ENCODE measurements around the gene SEC24D.
A peak's percentile ranks its signal among the peaks of the same experiment; 100 is the strongest.

SEC24D gene

DNA sequence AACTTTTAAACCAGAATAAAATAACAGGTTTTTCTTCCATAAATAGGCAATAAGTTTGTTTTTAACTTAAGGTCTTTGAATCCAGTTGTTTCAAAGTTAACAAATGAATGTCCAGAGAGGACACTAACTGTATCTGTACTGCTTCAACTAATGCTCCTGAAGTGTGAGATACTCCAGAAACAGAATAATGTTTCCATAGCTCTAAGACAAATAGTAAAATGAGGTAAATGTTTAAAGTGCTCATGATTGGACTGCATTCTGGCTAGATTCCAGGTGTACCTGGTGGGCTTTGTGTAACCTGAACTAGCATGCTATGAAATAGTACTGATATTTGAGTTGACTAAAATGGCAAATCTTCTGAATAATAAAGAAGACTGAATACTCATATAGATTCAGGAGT is 99.0 kb downstream of the SEC24D start:
- no peaks in the 10 kb centered on the region for H3K9me3 ChIP-seq (ENCODE audit: control insufficient read depth in 2 of 2, low read length in 2 of 2)
- no peaks in the 10 kb centered on the region for H3K27me3 ChIP-seq (ENCODE audit: control insufficient read depth in 1 of 2, insufficient read depth in 2 of 2, low read length in 2 of 2)
- H3K27ac ChIP-seq (ENCODE audit: low read length), result peak overlapping the region; percentile 0
- H3K4me3 ChIP-seq (ENCODE audit: low read length in 2 of 2), result no peak overlapping the region
- H3K4me1 ChIP-seq (ENCODE audit: control insufficient read depth, insufficient read depth, low read length), result peaks cover 8% of the 10 kb centered on the region
- H3K9ac ChIP-seq (ENCODE audit: low read length in 2 of 2), result no peak overlapping the region
- H3K36me3 ChIP-seq (ENCODE audit: control insufficient read depth in 2 of 2, insufficient read depth in 2 of 2, low read length in 2 of 2), result peaks cover 5 to 6% of the 10 kb centered on the region in 2 donors

- Histone ChIP-seq H3K36me3 (ENCODE audit: control insufficient read depth in 2 of 2, insufficient read depth in 2 of 2, low read length in 2 of 2) (peaks cover 6 to 10% of the 10 kb centered on the region in 2 donors), H3K4me3 (ENCODE audit: low read length in 2 of 2) (no peak overlapping the region), H3K27me3 (ENCODE audit: control insufficient read depth in 1 of 2, insufficient read depth in 2 of 2, low read length in 2 of 2) (no peaks in the 10 kb centered on the region), H3K27ac (ENCODE audit: low read length) (no peak overlapping the region), H3K9ac (ENCODE audit: low read length in 2 of 2) (no peak overlapping the region), H3K4me1 (ENCODE audit: control insufficient read depth, insufficient read depth, low read length) (no peaks in the 10 kb centered on the region), H3K9me3 (ENCODE audit: control insufficient read depth in 2 of 2, low read length in 2 of 2) (no peaks in the 10 kb centered on the region)
These were observed 101.3 kb downstream of the SEC24D start for GRCh38 chr4:118734491-118735205.

DNA sequence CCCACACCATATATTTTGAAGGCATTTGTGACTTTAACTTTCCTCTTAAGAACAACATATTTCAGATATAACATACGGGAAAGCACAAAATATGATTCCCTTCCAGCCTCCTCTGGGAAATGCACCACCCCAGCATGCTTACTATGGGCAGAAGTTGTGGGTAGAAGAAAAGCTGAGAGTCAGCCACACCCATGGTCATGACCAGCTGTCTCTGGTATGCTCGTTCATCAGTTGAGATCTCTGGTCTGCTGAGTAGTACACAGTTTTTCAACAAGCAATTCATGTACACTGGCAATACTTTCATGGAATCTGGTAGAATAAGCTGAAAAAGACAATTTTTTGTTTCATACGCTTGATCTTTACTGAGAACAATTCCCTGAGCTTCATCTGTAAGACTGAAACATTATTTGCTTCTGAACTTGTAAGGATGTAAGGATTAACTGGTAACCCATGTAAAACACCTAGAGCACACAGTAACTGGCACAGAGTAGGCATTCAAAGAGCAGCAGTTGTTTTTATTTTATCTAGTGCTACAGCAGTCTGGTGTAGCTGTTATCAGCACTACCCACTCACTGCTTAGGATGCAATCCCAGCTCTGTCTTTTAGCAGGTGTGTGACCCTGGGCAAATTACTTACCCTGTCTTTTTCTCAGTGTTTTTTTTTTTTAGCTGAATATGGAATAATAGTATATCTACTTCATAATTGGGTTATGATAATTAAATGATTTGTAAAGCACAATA is 103.2 kb downstream of the SEC24D start:
- no peak overlapping the region for H3K4me3 ChIP-seq (ENCODE audit: low read length in 2 of 2)
- no peak overlapping the region for H3K9ac ChIP-seq (ENCODE audit: low read length in 2 of 2)
- H3K9me3 ChIP-seq (ENCODE audit: control insufficient read depth in 2 of 2, low read length in 2 of 2), result no peaks in the 10 kb centered on the region
- H3K27me3 ChIP-seq (ENCODE audit: control insufficient read depth in 1 of 2, insufficient read depth in 2 of 2, low read length in 2 of 2), result no peaks in the 10 kb centered on the region
- H3K4me1 ChIP-seq (ENCODE audit: control insufficient read depth, insufficient read depth, low read length), result no peaks in the 10 kb centered on the region
- no peak overlapping the region for H3K27ac ChIP-seq (ENCODE audit: low read length)
- peaks cover 8 to 16% of the 10 kb centered on the region in 2 donors for H3K36me3 ChIP-seq (ENCODE audit: control insufficient read depth in 2 of 2, insufficient read depth in 2 of 2, low read length in 2 of 2)

GRCh38 chr4:118730683-118731082 is 105.2 kb downstream of the SEC24D start:
- H3K9ac ChIP-seq (ENCODE audit: low read length in 2 of 2), result no peak overlapping the region
- no peak overlapping the region for H3K27ac ChIP-seq (ENCODE audit: low read length)
- no peaks in the 10 kb centered on the region for H3K9me3 ChIP-seq (ENCODE audit: control insufficient read depth in 2 of 2, low read length in 2 of 2)
- H3K4me1 ChIP-seq (ENCODE audit: control insufficient read depth, insufficient read depth, low read length), result no peaks in the 10 kb centered on the region
- no peaks in the 10 kb centered on the region for H3K27me3 ChIP-seq (ENCODE audit: control insufficient read depth in 1 of 2, insufficient read depth in 2 of 2, low read length in 2 of 2)
- H3K4me3 ChIP-seq (ENCODE audit: low read length in 2 of 2), result no peak overlapping the region
- H3K36me3 ChIP-seq (ENCODE audit: control insufficient read depth in 2 of 2, insufficient read depth in 2 of 2, low read length in 2 of 2), result peaks cover 19 to 30% of the 10 kb centered on the region in 2 donors

DNA sequence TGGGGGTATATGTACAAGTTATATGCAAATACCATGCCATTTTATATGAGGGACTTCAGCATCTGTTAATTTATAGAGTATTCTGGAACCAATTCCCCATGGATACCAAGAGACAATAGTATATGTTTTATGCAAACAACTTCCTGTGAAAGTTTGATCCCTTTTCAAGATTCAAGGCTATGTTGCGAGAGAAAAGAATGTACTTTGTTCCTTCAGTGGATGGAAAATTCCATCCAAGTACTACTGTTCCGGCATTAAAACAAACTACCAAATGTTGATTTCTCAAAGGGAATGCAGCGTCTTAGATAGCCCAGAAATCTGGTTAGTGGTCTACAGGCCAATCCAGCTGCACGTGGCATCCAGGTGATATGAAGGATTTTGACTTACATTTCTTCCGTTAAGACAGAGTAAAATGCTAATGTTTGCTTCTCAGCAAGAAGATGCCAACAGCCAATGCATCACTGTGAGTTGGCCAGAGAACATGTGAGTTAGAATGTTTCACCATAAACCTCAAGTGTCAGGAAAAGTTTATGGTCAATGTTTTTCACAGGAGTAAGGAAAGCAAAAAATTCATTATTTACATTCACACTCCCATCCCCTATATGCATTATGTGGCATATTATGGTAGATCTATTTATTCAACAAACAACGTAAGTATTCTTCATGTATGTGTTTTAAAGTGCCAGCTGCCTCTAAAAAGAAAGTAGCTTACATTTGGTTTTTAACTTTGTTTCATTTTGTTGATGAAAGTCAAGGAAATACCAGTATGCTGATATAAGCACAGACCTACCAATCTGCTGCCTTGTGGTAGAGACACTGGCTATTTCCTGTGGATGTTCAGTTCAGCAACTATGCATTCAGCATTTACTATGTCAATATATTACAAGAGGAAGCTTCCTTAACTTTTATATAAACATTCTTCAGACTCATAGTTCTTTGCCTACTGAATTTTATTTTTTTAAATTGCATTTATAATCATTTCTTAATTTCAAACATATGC is 106.3 kb downstream of the SEC24D start:
- peaks cover 24 to 36% of the 10 kb centered on the region in 2 donors for H3K36me3 ChIP-seq (ENCODE audit: control insufficient read depth in 2 of 2, insufficient read depth in 2 of 2, low read length in 2 of 2)
- H3K9ac ChIP-seq (ENCODE audit: low read length in 2 of 2), result no peak overlapping the region
- no peaks in the 10 kb centered on the region for H3K9me3 ChIP-seq (ENCODE audit: control insufficient read depth in 2 of 2, low read length in 2 of 2)
- no peak overlapping the region for H3K4me3 ChIP-seq (ENCODE audit: low read length in 2 of 2)
- H3K4me1 ChIP-seq (ENCODE audit: control insufficient read depth, insufficient read depth, low read length), result no peaks in the 10 kb centered on the region
- H3K27ac ChIP-seq (ENCODE audit: low read length), result no peak overlapping the region
- no peaks in the 10 kb centered on the region for H3K27me3 ChIP-seq (ENCODE audit: control insufficient read depth in 1 of 2, insufficient read depth in 2 of 2, low read length in 2 of 2)

DNA sequence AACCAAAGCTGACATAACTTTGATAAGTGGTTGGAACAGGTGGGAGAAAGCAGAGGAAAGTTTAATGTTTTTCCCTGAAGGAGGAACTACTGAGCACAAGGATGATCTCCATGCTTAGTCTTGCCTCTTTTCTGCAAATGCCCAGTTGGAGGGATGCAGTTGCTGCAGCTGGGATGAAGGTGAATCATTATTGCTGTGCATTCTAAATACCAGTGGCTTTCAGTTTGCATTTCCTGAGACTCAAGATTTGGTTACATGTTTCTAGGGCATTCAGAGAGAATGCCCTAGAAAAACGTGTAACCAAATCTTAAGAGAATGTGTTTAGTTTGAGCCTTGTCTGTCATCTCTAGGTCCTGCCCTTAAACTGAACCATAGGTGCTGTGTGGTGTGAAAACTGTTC is 108.6 kb downstream of the SEC24D start:
- Histone ChIP-seq H3K36me3 (ENCODE audit: control insufficient read depth in 2 of 2, insufficient read depth in 2 of 2, low read length in 2 of 2) (peaks cover 29 to 38% of the 10 kb centered on the region in 2 donors), H3K4me3 (ENCODE audit: low read length in 2 of 2) (no peak overlapping the region), H3K9ac (ENCODE audit: low read length in 2 of 2) (no peak overlapping the region), H3K4me1 (ENCODE audit: control insufficient read depth, insufficient read depth, low read length) (no peaks in the 10 kb centered on the region), H3K27me3 (ENCODE audit: control insufficient read depth in 1 of 2, insufficient read depth in 2 of 2, low read length in 2 of 2) (no peaks in the 10 kb centered on the region), H3K27ac (ENCODE audit: low read length) (no peak overlapping the region), H3K9me3 (ENCODE audit: control insufficient read depth in 2 of 2, low read length in 2 of 2) (no peaks in the 10 kb centered on the region)

GRCh38 chr4:118723369-118723768 is 112.6 kb downstream of the SEC24D start:
- no peak overlapping the region for H3K9ac ChIP-seq (ENCODE audit: low read length in 2 of 2)
- no peak overlapping the region for H3K27ac ChIP-seq (ENCODE audit: low read length)
- no peaks in the 10 kb centered on the region for H3K9me3 ChIP-seq (ENCODE audit: control insufficient read depth in 2 of 2, low read length in 2 of 2)
- H3K27me3 ChIP-seq (ENCODE audit: control insufficient read depth in 1 of 2, insufficient read depth in 2 of 2, low read length in 2 of 2), result no peaks in the 10 kb centered on the region
- H3K36me3 ChIP-seq (ENCODE audit: control insufficient read depth in 2 of 2, insufficient read depth in 2 of 2, low read length in 2 of 2), result peaks cover 33 to 34% of the 10 kb centered on the region in 2 donors
- H3K4me1 ChIP-seq (ENCODE audit: control insufficient read depth, insufficient read depth, low read length), result no peaks in the 10 kb centered on the region
- H3K4me3 ChIP-seq (ENCODE audit: low read length in 2 of 2), result no peak overlapping the region

DNA sequence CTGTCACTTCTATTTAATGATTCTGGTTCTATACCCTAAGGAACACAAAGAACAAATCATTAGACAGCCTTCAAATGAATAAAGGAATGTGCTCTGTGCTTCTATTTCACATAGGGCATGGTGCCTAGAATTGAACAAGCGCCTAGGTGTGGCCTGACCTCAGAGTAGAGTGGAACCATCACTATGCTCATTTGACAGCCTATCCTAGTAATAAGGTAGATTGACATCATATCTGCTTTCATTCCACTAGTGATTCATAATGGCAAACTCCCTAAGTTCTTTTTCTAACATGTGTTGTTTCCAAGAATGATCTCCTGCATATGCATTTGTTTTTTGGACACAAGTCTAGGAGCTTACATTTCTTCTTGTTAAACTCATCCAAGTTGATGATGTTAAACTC is 114.2 kb downstream of the SEC24D start:
- H3K9ac ChIP-seq (ENCODE audit: low read length in 2 of 2), result no peak overlapping the region
- H3K27ac ChIP-seq (ENCODE audit: low read length), result no peak overlapping the region
- no peaks in the 10 kb centered on the region for H3K4me1 ChIP-seq (ENCODE audit: control insufficient read depth, insufficient read depth, low read length)
- H3K9me3 ChIP-seq (ENCODE audit: control insufficient read depth in 2 of 2, low read length in 2 of 2), result no peaks in the 10 kb centered on the region
- no peak overlapping the region for H3K4me3 ChIP-seq (ENCODE audit: low read length in 2 of 2)
- H3K27me3 ChIP-seq (ENCODE audit: control insufficient read depth in 1 of 2, insufficient read depth in 2 of 2, low read length in 2 of 2), result no peaks in the 10 kb centered on the region
- H3K36me3 ChIP-seq (ENCODE audit: control insufficient read depth in 2 of 2, insufficient read depth in 2 of 2, low read length in 2 of 2), result peaks cover 25 to 28% of the 10 kb centered on the region in 2 donors

DNA sequence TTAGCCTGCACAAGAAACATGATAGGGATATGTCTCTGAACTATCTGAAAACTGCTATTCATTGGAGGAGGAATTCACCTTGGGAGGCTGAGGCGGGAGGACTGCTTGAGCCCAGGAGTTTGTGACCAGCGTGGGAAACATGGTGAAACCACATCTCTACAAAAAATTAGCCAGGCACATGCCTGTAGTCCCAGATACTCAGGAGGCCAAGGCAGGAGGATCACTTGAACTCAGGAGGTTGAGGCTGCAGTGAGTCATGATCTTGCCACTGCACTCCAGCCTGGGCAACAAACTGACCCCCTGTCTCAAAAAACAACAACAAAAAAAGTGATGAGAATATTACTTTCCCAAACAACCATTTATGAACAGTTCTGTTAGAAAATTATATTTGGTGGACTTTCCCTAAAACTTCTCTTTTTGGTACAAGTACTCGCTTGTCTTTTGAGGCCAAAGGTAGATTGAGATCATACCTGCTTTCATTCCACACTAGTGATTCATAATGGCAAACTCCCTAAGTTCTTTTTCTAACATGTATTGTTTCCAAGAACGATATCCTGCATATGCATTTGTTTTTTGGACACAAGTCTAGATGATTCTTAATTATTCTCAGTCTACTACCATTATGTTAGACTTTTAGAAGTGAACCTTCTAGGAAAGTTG is 117.3 kb downstream of the SEC24D start:
- Histone ChIP-seq H3K4me3 (ENCODE audit: low read length in 2 of 2) (no peak overlapping the region), H3K27me3 (ENCODE audit: control insufficient read depth in 1 of 2, insufficient read depth in 2 of 2, low read length in 2 of 2) (no peaks in the 10 kb centered on the region), H3K36me3 (ENCODE audit: control insufficient read depth in 2 of 2, insufficient read depth in 2 of 2, low read length in 2 of 2) (peaks cover 8 to 12% of the 10 kb centered on the region in 2 donors), H3K27ac (ENCODE audit: low read length) (no peak overlapping the region), H3K9ac (ENCODE audit: low read length in 2 of 2) (no peak overlapping the region), H3K9me3 (ENCODE audit: control insufficient read depth in 2 of 2, low read length in 2 of 2) (no peaks in the 10 kb centered on the region), H3K4me1 (ENCODE audit: control insufficient read depth, insufficient read depth, low read length) (no peaks in the 10 kb centered on the region)

GRCh38 chr4:118716304-118716703 is 119.6 kb downstream of the SEC24D start:
- Histone ChIP-seq H3K9me3 (ENCODE audit: control insufficient read depth in 2 of 2, low read length in 2 of 2) (no peaks in the 10 kb centered on the region), H3K4me1 (ENCODE audit: control insufficient read depth, insufficient read depth, low read length) (no peaks in the 10 kb centered on the region), H3K36me3 (ENCODE audit: control insufficient read depth in 2 of 2, insufficient read depth in 2 of 2, low read length in 2 of 2) (peaks cover 6% of the 10 kb centered on the region in 2 donors), H3K9ac (ENCODE audit: low read length in 2 of 2) (no peak overlapping the region), H3K27ac (ENCODE audit: low read length) (no peak overlapping the region), H3K4me3 (ENCODE audit: low read length in 2 of 2) (no peak overlapping the region), H3K27me3 (ENCODE audit: control insufficient read depth in 1 of 2, insufficient read depth in 2 of 2, low read length in 2 of 2) (no peaks in the 10 kb centered on the region)

All from stomach smooth muscle (tissue), 2 donors.